ENCODE data around the gene TFDP1.

Gene TFDP1

DNA sequence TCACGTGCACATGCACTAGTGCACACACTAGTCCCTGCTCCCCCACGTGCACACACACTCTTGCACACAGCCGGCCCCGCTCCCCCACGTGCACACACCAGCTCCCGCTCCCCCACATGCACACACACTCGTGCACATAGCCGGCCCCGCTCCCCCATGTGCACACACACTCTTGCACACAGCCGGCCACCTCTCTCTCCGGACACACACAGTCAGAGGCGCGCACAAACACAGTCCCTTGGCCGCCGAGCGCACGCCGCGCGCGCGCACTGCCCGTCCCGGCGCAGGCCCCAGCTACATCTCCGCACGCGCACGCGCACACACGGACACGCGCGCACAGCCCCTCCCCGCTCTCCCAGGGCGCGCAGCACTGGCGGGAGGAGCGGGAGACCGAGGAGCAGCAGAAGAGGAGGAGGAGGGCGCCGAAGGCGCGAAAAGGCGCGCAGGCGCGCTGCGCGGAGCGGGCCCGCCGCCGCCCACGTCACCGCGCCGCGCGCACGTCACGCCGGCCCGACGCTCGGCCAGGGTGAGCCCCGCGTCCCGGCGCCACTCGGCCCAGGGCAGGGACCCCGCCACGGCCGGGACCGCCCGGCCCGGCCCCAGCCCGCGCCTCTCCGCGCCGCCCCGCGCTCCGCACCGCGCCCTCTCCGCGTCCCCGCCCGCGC is at the start of gene TFDP1:
Gene TFDP1 (plus strand): TSS at position 549 of the 665 bp plus-strand sequence. CDS start 1,085 bp downstream, outside the sequence.
- in situ Hi-C loops (cut with MboI; ENCODE audit: low sequenced_read_pairs, unreplicated experiment): no loop called here

GRCh38 chr13:113535381-113535781 is 49.2 kb upstream of the TFDP1 start:
- in situ Hi-C loops (cut with MboI; ENCODE audit: low sequenced_read_pairs, unreplicated experiment): no loop called here
- TF ChIP-seq, protein P1, sequence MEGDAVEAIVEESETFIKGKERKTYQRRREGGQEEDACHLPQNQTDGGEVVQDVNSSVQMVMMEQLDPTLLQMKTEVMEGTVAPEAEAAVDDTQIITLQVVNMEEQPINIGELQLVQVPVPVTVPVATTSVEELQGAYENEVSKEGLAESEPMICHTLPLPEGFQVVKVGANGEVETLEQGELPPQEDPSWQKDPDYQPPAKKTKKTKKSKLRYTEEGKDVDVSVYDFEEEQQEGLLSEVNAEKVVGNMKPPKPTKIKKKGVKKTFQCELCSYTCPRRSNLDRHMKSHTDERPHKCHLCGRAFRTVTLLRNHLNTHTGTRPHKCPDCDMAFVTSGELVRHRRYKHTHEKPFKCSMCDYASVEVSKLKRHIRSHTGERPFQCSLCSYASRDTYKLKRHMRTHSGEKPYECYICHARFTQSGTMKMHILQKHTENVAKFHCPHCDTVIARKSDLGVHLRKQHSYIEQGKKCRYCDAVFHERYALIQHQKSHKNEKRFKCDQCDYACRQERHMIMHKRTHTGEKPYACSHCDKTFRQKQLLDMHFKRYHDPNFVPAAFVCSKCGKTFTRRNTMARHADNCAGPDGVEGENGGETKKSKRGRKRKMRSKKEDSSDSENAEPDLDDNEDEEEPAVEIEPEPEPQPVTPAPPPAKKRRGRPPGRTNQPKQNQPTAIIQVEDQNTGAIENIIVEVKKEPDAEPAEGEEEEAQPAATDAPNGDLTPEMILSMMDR (IDR thresholded peaks at IDR 0.05; ENCODE audit: borderline replicate concordance, control extremely low read depth, extremely low read depth, insufficient read depth, missing control alignments): no peak
- no peak for DNase-seq (ENCODE audit: low spot score)

More for the DNA sequence above, at the start of gene TFDP1:
- TF ChIP-seq, protein P1 (IDR thresholded peaks at IDR 0.05; ENCODE audit: borderline replicate concordance, control extremely low read depth, extremely low read depth, insufficient read depth, missing control alignments): no peak
- peak; percentile 96 for DNase-seq (ENCODE audit: low spot score)

DNA sequence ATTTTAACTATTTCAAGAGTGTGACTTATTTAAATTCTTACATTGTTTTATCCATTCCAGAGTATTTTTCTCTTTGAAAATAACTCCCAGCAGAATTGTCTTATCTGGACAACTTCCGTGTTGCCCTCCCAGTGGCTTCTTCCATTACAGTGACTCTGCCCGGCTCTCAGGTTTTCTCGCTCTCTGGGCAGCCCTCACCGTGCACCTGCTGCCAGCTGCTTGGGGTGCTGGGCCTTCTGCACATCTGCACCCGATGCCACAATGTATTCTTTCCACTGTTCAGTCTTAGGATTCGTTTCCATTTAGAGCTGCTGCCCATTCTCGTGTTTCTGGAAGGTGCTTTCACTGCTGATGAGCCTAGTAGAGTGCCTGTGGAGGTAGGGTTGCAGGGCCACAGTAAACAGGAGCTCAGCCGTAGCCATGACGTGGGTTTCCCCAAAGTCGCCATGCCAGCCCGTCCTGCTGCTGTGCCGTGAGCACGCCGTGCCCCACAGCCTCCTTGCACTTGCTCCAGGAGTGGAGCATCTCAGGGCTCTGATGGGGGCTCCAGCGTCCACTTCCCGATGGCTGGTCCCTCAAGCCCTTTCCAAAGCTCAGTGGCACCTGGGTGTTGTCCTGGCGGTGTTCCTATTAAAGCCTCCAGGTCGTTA is 48.0 kb upstream of the TFDP1 start:
- TF ChIP-seq, protein P1 (IDR thresholded peaks at IDR 0.05; ENCODE audit: borderline replicate concordance, control extremely low read depth, extremely low read depth, insufficient read depth, missing control alignments): no peak
- in situ Hi-C loops (cut with MboI; ENCODE audit: low sequenced_read_pairs, unreplicated experiment): no loop called here
- no peak for DNase-seq (ENCODE audit: low spot score)

GRCh38 chr13:113537205-113537604 is 47.3 kb upstream of the TFDP1 start:
- no peak for DNase-seq (ENCODE audit: low spot score)
- TF ChIP-seq, protein P1 (IDR thresholded peaks at IDR 0.05; ENCODE audit: borderline replicate concordance, control extremely low read depth, extremely low read depth, insufficient read depth, missing control alignments): no peak
- in situ Hi-C loops (cut with MboI; ENCODE audit: low sequenced_read_pairs, unreplicated experiment): no loop called here

GRCh38 chr13:113537909-113538688 is 46.5 kb upstream of the TFDP1 start:
- in situ Hi-C loops (cut with MboI; ENCODE audit: low sequenced_read_pairs, unreplicated experiment): no loop called here
- TF ChIP-seq, protein P1 (IDR thresholded peaks at IDR 0.05; ENCODE audit: borderline replicate concordance, control extremely low read depth, extremely low read depth, insufficient read depth, missing control alignments): no peak
- DNase-seq (ENCODE audit: low spot score): no peak

DNA sequence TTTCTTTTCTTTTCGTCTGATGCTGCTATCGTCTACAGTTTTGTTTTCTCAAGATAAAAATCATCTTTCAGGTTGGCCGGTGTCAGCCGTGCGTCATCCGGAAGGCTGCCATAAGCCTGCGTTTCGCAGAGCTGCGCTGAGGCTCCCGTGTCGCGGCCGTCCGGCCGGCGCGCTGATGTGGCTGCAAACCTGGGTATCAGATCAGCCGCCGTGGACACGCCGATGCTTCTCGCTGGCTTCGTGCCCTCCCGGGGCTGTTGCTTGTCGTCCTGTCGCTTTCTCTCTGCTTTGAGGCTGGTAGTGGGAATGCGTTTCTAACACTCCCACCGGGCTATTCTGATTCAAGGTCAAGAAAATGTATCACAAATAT is 45.9 kb upstream of the TFDP1 start:
- TF ChIP-seq, protein P1 (IDR thresholded peaks at IDR 0.05; ENCODE audit: borderline replicate concordance, control extremely low read depth, extremely low read depth, insufficient read depth, missing control alignments): no peak
- DNase-seq (ENCODE audit: low spot score): no peak
- in situ Hi-C loops (cut with MboI; ENCODE audit: low sequenced_read_pairs, unreplicated experiment): no loop called here

Measured in GM13976 (cell line).